Occipital lobe (tissue), 2 donors: Measurements from ENCODE around the gene ARX. TPM values are rescaled to one million over a fixed set of nuclear protein-coding genes. Genes with fewer than 3 reads are reported as not detected.

ENCODE experiments used
- DNase-seq: peaks from one replicate; lab custom pipeline; 2025; lab: John Stamatoyannopoulos, UW
- total RNA-seq: library from RNA; depleted of rRNA; stranded (reverse); fragments of >200 nt; gene quantifications from one replicate; pipeline ENCODE4 v1.2.3, GENCODE V29; 2014

The ARX gene
- total RNA-seq, 1 donor from 2014 or later: 6.2 TPM

- DNase-seq: no peak
These were observed 13.7 kb downstream of the ARX start for GRCh38 chrX:25001808-25002660.

GRCh38 chrX:24999511-24999910 lies 16.3 kb downstream of the ARX start:
- DNase-seq: no peak

- no peak for DNase-seq
These were observed 19.6 kb downstream of the ARX start for GRCh38 chrX:24996096-24996709.

- DNase-seq: no peak
These were observed 21.9 kb downstream of the ARX start for GRCh38 chrX:24993879-24994278.

- no peak for DNase-seq
These were observed 25.2 kb downstream of the ARX start for GRCh38 chrX:24990535-24990934.

- no peak for DNase-seq
These were observed 27.5 kb downstream of the ARX start for GRCh38 chrX:24988314-24988713.

GRCh38 chrX:24987731-24988130 lies 28.0 kb downstream of the ARX start:
- DNase-seq: no peak

- no peak for DNase-seq
These were observed 30.6 kb downstream of the ARX start for GRCh38 chrX:24985120-24985519.

GRCh38 chrX:24983931-24984330 lies 31.8 kb downstream of the ARX start:
- no peak for DNase-seq

GRCh38 chrX:24982306-24982965 lies 33.3 kb downstream of the ARX start:
- DNase-seq: no peak

- no peak for DNase-seq
These were observed 34.7 kb downstream of the ARX start for GRCh38 chrX:24981030-24981429.

- no peak for DNase-seq
These were observed 36.7 kb downstream of the ARX start for GRCh38 chrX:24979081-24979480.

- no peak for DNase-seq
These were observed 46.0 kb downstream of the ARX start for GRCh38 chrX:24969812-24970211.

GRCh38 chrX:24965372-24965771 lies 50.4 kb downstream of the ARX start:
- no peak for DNase-seq

GRCh38 chrX:24963823-24964222 lies 51.9 kb downstream of the ARX start:
- DNase-seq: no peak

- DNase-seq: no peak
These were observed 54.0 kb downstream of the ARX start for GRCh38 chrX:24961809-24962208.

GRCh38 chrX:24956828-24957227 lies 58.9 kb downstream of the ARX start:
- DNase-seq: no peak

GRCh38 chrX:24955372-24955930 lies 60.3 kb downstream of the ARX start:
- DNase-seq: no peak

GRCh38 chrX:24954732-24955131 lies 61.0 kb downstream of the ARX start:
- DNase-seq: no peak
